PC-9 (cell line): Measurements from ENCODE around the gene TMEM200C. TPM values are rescaled to one million over a fixed set of nuclear protein-coding genes. Genes with fewer than 3 reads are reported as not detected.

Source experiments
- BruUV-seq: library from RNA; stranded (reverse); fragments of 400-500 nt; replicated peaks from 2 replicates; lab custom pipeline; 2021; lab: Mats Ljungman, UMichigan
- CTCF ChIA-PET: fragments of 300-600 bp; sonication (Branson Sonifier 250); formaldehyde crosslinking; loops from one replicate; lab custom pipeline; 2022; ENCODE audit warnings: antibody characterized with exemption; lab: Charles Lee
- POLR2A ChIA-PET: fragments of 300-600 bp; sonication (Branson Sonifier 250); formaldehyde crosslinking; loops from one replicate; lab custom pipeline; 2022; ENCODE audit warnings: antibody characterized with exemption; ENCODE audit not compliant: unreplicated experiment; lab: Charles Lee
- DNase-seq, 2 experiments: peaks; one replicate each; pipeline versions ENCODE4 v3.0.0 to v3.0.0-alpha.2; 2015 to 2022; ENCODE audit warnings: mixed read lengths in 1 of 2
- H2AFZ ChIP-seq: fragments of 200-600 bp; sonication (generic); 2 replicates; pipeline ENCODE4 v1.8.1; 2017; ENCODE audit warnings: antibody characterized with exemption
- H3F3A ChIP-seq: fragments of 200-600 bp; sonication (generic); 2 replicates; pipeline ENCODE4 v1.8.1; 2017; ENCODE audit warnings: antibody characterized with exemption, mild to moderate bottlenecking, low read depth; ENCODE audit not compliant: insufficient read depth
- H3K27ac ChIP-seq: fragments of 200-600 bp; sonication (generic); 2 replicates; pipeline ENCODE4 v1.6.1; 2016; ENCODE audit warnings: mixed run types
- H3K27me3 ChIP-seq: fragments of 200-600 bp; sonication (generic); 2 replicates; pipeline ENCODE4 v1.6.1; 2016; ENCODE audit warnings: low read depth, mixed run types; ENCODE audit not compliant: insufficient read depth
- H3K36me3 ChIP-seq: fragments of 200-600 bp; sonication (generic); 2 replicates; pipeline ENCODE4 v1.6.1; 2016; ENCODE audit warnings: low read depth, mixed run types
- H3K4me1 ChIP-seq: fragments of 200-600 bp; sonication (generic); replicated peaks from 2 replicates; pipeline ENCODE4 v1.6.1; 2016; ENCODE audit warnings: mixed run types; ENCODE audit not compliant: insufficient read depth
- H3K4me2 ChIP-seq: fragments of 200-600 bp; sonication (generic); 2 replicates; pipeline ENCODE4 v1.6.1; 2017; ENCODE audit warnings: mixed run types
- H3K4me3 ChIP-seq: fragments of 200-600 bp; sonication (generic); 2 replicates; pipeline ENCODE4 v1.6.1; 2016; ENCODE audit warnings: mixed run types
- H3K79me2 ChIP-seq: fragments of 200-600 bp; sonication (generic); 2 replicates; pipeline ENCODE4 v1.6.1; 2017; ENCODE audit warnings: low read depth, mixed run types
- H3K9me2 ChIP-seq: fragments of 200-600 bp; sonication (generic); 2 replicates; pipeline ENCODE4 v1.8.1; 2017; ENCODE audit warnings: mild to moderate bottlenecking; ENCODE audit not compliant: insufficient read depth
- H3K9me3 ChIP-seq: fragments of 200-600 bp; sonication (generic); 2 replicates; pipeline ENCODE4 v1.8.1; 2016; ENCODE audit warnings: low read depth; ENCODE audit not compliant: insufficient read depth
- H4K20me1 ChIP-seq: fragments of 200-600 bp; sonication (generic); 2 replicates; pipeline ENCODE4 v1.8.1; 2017; ENCODE audit not compliant: insufficient read depth
- EZH2 ChIP-seq: fragments of 200-600 bp; sonication (generic); IDR thresholded peaks from 2 replicates; pipeline ENCODE4 v1.8.0; 2017; ENCODE audit warnings: antibody characterized with exemption, low read depth
- intact Hi-C: fragments of 100-400 bp; cut with micrococcal nuclease; formaldehyde crosslinking; loops from one replicate; pipeline ENCODE4 v1.10.0; 2022; ENCODE audit not compliant: unreplicated experiment
- total RNA-seq: library from RNA; stranded (reverse); gene quantifications from 2 replicates; pipeline ENCODE4 v1.2.3, GENCODE V29; 2021
- TF ChIP-seq, protein P1 (sequence below): fragments of 200-600 bp; sonication (generic); conservative IDR thresholded peaks from 2 replicates; pipeline ENCODE4 v1.6.1; 2017; ENCODE audit warnings: mixed run types, antibody characterized with exemption, mild to moderate bottlenecking, moderate library complexity

Gene TMEM200C
- total RNA-seq, 1 experiment from 2014 or later, result not detected

DNA sequence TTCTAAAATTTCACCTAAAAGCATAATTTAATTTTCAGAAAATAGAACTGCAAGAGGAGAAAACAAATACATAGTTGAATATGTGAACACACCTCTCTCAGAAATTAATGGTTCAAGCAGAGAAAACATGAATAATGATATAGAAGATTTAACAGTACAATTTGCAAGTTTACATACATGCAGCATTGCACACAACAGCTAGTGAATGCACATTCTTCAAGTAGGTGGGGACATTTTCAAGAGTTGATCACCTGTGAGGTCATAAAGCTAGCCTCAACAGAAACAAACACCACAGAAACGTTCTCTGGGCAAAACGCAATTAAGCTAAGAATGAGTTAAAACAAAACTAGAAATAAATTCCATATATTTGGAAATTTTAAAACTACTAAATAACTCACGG, 38.1 kb downstream of the TMEM200C start:
- CTCF ChIA-PET, result interaction anchor here (0.6 kb wide), 1 partner anchor 30 kb away, joined by 3 read pairs; no protein-coding TSS in a partner anchor
- H3K9me3 ChIP-seq, result no peaks in the 10 kb centered on the region
- intact Hi-C loops, result no loop called here

GRCh38 chr18:5853253-5853652, 42.1 kb downstream of the TMEM200C start:
- no TSS peak for BruUV-seq
- Histone ChIP-seq H3K4me3 (no peak overlapping the region), H3K9me3 (no peaks in the 10 kb centered on the region), H3K79me2 (no peaks in the 10 kb centered on the region), H3K36me3 (no peaks in the 10 kb centered on the region), H4K20me1 (0 out of 2 replicates have a peak, but pooled peaks cover 3% of the 10 kb centered on the region), H3K27ac (no peak overlapping the region), H3K4me2 (no peak overlapping the region), H3F3A (no peaks in the 10 kb centered on the region), H3K27me3 (no peaks in the 10 kb centered on the region; the same call in 1 of the 2 replicates), H2AFZ (no peak overlapping the region), H3K9me2 (no peaks in the 10 kb centered on the region), H3K4me1 (no peaks in the 10 kb centered on the region)
- CTCF ChIA-PET, result no interaction called here
- intact Hi-C loops, result no loop called here
- DNase-seq, result no peak
- TF ChIP-seq EZH2, result no peak
- TF ChIP-seq, protein P1, sequence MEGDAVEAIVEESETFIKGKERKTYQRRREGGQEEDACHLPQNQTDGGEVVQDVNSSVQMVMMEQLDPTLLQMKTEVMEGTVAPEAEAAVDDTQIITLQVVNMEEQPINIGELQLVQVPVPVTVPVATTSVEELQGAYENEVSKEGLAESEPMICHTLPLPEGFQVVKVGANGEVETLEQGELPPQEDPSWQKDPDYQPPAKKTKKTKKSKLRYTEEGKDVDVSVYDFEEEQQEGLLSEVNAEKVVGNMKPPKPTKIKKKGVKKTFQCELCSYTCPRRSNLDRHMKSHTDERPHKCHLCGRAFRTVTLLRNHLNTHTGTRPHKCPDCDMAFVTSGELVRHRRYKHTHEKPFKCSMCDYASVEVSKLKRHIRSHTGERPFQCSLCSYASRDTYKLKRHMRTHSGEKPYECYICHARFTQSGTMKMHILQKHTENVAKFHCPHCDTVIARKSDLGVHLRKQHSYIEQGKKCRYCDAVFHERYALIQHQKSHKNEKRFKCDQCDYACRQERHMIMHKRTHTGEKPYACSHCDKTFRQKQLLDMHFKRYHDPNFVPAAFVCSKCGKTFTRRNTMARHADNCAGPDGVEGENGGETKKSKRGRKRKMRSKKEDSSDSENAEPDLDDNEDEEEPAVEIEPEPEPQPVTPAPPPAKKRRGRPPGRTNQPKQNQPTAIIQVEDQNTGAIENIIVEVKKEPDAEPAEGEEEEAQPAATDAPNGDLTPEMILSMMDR, result no peak
- POLR2A ChIA-PET, result no interaction called here

More for the DNA sequence above, 38.1 kb downstream of the TMEM200C start:
- Histone ChIP-seq H3K27ac (no peak overlapping the region), H3K79me2 (no peaks in the 10 kb centered on the region), H3K4me3 (no peak overlapping the region), H3K4me1 (no peaks in the 10 kb centered on the region), H3K27me3 (no peaks in the 10 kb centered on the region; the same call in 1 of the 2 replicates), H3K36me3 (no peaks in the 10 kb centered on the region), H3F3A (no peaks in the 10 kb centered on the region), H3K4me2 (no peak overlapping the region), H3K9me2 (no peaks in the 10 kb centered on the region), H4K20me1 (no peaks in the 10 kb centered on the region; the same call in 1 of the 2 replicates), H2AFZ (no peak overlapping the region)
- TF ChIP-seq, protein P1, result no peak
- no peak for TF ChIP-seq EZH2
- DNase-seq, result no peak
- no TSS peak for BruUV-seq
- POLR2A ChIA-PET, result no interaction called here

GRCh38 chr18:5851998-5852397, 43.3 kb downstream of the TMEM200C start:
- DNase-seq, result no peak
- Histone ChIP-seq H3K27ac (no peak overlapping the region), H3F3A (no peaks in the 10 kb centered on the region), H3K4me3 (no peak overlapping the region), H3K9me2 (no peaks in the 10 kb centered on the region), H2AFZ (no peak overlapping the region), H3K4me1 (no peaks in the 10 kb centered on the region), H3K4me2 (no peak overlapping the region), H4K20me1 (0 out of 2 replicates have a peak, but pooled peaks cover 3% of the 10 kb centered on the region), H3K36me3 (no peaks in the 10 kb centered on the region), H3K27me3 (no peaks in the 10 kb centered on the region; the same call in 1 of the 2 replicates), H3K79me2 (no peaks in the 10 kb centered on the region), H3K9me3 (no peaks in the 10 kb centered on the region)
- BruUV-seq, result no TSS peak
- ChIA-PET CTCF (no interaction called here), POLR2A (no interaction called here)
- intact Hi-C loops, result no loop called here
- TF ChIP-seq, protein P1, result no peak
- no peak for TF ChIP-seq EZH2
